ENCODE measurements around the gene MAGEA1.
"Not testable (repeated sequence)": the region's sequence is repeated elsewhere in the genome, so short reads cannot be mapped to it uniquely, and the experiment has no call there.

The MAGEA1 gene, protein sequence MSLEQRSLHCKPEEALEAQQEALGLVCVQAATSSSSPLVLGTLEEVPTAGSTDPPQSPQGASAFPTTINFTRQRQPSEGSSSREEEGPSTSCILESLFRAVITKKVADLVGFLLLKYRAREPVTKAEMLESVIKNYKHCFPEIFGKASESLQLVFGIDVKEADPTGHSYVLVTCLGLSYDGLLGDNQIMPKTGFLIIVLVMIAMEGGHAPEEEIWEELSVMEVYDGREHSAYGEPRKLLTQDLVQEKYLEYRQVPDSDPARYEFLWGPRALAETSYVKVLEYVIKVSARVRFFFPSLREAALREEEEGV

GRCh38 chrX:153179131-153179530, at the start of gene MAGEA1:
Gene MAGEA1 (plus strand): TSS chrX:153179284. CDS start chrX:153182390, 3,106 bp downstream.
- DNase-seq: no peak

DNA sequence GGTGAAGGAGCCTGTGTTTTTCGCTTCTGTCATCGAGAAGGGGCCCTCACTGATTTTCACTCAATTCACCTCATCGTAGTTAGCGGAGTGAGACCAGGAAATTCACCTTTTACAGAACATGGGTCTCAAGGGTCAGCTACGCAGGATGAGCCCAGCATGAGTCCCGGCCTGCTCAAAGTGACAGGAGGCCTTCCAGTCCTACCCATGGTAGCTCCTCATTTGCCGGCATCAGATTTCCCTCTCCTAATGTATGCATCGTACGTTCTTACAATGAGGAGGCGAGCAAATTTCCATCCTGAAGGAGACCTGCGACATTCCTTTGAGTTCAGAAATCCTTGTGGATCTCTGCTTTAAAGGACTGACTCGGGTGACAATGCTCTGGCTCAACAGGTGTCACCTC, 46.2 kb upstream of the MAGEA1 start:
- not testable (repeated sequence) for DNase-seq

- DNase-seq: not testable (repeated sequence)
These were observed 40.0 kb upstream of the MAGEA1 start for GRCh38 chrX:153139074-153139473.

DNA sequence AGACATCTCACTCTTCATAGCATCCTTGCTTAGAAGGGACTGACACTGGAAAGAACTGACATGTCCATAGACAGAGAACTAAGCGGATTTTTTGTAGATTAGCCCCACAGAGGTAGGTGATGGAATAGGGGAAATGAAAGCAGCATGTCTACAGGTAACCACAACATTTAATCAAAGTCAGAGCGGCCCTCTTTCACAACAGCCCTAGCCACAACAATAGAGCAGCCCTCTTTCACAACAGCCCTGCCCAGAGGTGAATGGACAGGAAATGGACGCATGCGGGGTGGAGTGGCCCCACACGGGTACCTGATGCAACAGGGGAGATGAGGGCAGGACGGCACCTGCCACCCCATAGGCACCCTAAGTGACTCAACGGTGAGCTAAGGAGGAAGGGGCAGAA, 32.8 kb upstream of the MAGEA1 start:
- not testable (repeated sequence) for DNase-seq

DNA sequence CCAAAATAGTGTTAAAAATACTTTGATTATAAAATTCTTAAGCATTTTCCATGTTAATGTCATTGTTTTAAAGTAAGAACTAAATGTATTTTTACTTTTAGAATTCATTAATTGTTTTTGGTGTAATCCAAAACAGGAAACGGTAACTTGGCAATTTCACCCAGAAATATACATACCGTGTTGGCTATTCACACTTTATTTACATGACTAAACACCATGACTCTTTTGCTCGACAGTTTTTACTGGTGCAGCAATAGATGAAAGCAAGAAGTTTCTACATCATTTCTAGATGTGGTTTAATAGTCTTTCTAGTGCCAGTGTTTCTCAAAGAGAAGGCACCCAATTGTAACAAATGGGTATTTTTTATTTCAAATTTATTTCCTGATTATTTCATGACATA, 25.6 kb upstream of the MAGEA1 start:
- DNase-seq: no peak

GRCh38 chrX:153157450-153157849, 21.6 kb upstream of the MAGEA1 start:
- DNase-seq: no peak

DNA sequence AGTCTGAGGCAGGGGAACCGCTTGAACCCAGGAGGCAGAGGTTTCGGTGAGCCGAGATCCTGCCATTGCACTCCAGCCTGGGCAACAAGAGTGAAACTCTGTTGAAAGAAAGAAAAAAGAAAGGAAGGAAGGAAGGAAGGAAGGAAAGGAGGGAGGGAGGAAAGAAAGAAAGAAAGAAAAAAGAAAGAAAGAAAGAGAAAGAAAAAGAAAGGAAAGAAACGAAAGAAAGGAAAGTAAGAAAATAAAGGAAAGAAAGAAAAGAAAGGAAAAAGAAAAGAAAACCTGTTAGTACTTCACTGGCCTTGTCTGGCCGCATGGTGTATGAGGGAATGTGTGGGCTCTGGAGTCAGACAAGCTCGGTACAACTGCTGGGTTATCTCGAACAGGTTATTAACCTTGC, 20.8 kb upstream of the MAGEA1 start:
- DNase-seq: no peak

DNA sequence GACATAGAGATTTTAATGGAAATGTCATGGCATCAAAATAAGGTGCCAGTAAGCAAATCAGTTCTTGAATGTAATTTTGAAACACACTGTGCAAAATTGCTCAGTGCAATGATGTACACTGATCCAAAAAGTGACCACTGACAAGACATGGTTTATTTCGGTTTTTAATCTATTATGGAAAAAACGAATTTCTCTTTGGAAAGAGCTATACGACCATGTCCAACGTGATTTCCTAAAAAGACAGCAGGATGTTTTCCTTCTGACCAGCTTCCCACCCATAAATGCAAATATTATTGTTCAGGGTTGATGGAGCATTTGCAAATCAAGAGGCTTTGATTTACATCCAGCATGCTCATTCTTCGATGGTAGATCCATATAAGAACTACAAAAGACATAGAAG, 17.1 kb upstream of the MAGEA1 start:
- DNase-seq: no peak

DNA sequence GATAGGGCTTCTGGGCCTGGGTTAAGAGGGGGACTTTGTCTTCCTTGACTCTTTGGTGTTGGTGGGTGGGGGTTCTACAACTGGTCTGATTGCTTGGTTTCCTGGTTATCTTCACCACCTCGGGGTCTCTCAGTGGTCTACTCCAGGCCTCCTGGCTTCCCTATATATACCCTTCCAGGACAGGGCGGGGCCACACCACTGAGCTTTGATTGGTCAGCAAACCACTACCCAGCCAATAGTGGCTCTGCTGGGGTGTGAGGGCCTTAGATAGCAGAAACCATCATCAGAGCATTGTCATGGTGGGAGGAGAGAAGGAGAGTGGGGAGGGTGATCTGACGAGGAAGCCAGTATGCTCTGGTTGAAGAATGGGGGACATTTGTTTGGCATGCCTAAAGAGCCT, 14.4 kb upstream of the MAGEA1 start:
- no peak for DNase-seq

GRCh38 chrX:153168423-153168822, 10.7 kb upstream of the MAGEA1 start:
- not testable (repeated sequence) for DNase-seq

- DNase-seq: no peak
These were observed 2.7 kb downstream of the MAGEA1 start for GRCh38 chrX:153181822-153182221.

DNA sequence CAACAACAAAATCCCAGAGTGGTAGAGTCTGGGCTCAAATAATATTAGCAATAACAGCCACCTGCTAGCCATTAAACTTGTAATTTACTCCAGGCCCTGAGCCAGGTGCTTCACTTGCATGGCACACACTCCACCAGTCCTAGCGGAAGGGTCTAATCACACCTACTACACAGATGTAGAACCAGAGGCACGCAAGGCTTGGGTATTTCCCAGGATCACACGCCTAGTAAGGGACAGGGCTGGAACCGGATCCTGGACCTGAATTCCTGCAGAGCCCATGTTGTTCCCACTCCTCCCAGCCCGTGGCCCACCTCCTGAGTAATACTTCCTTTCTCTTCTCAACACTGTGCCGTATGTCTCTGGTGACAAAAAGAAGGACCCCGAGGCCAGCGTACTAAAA, 5.7 kb downstream of the MAGEA1 start:
- DNase-seq: no peak

GRCh38 chrX:153190381-153190780, 11.3 kb downstream of the MAGEA1 start:
- DNase-seq: no peak

DNA sequence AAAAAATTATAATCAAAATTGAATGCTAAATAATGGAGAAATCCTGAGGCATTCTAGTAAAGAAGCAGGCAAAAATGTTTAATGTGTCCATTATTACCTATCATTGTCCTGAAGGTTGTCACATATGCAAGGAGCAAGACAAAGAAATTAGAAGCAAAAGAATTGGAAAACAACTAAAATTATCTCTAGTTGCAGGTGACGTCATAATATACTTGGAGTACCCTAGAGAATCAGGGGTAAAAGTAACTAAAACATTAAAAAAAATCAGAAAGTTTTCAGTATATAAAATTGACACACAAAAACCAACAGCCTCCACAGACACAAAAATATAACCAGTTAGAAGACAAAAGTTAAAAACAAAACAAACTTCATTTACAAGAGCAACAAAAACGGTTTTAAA, 21.4 kb downstream of the MAGEA1 start:
- no peak for DNase-seq

GRCh38 chrX:153206425-153207046, 27.5 kb downstream of the MAGEA1 start:
- no peak for DNase-seq

- no peak for DNase-seq
These were observed 30.3 kb downstream of the MAGEA1 start for GRCh38 chrX:153209347-153209746.

- DNase-seq: no peak
These were observed 35.9 kb downstream of the MAGEA1 start for GRCh38 chrX:153214934-153215333.

GRCh38 chrX:153216926-153217325, 37.8 kb downstream of the MAGEA1 start:
- no peak for DNase-seq

GRCh38 chrX:153225438-153226098, 46.5 kb downstream of the MAGEA1 start:
- no peak for DNase-seq

- no peak for DNase-seq
These were observed 47.5 kb downstream of the MAGEA1 start for GRCh38 chrX:153226344-153227185.

All from COR-L47 (cell line).